Stomach (tissue), 9 donors: ENCODE measurements around the gene ARL4A. TPM values are rescaled to one million over a fixed set of nuclear protein-coding genes. Genes with fewer than 3 reads are reported as not detected.
"Not testable (repeated sequence)": the region's sequence is repeated elsewhere in the genome, so short reads cannot be mapped to it uniquely, and the experiment has no call there.

Experiments
- DNase-seq, 2 donors: peaks; one replicate each; pipeline versions ENCODE4 v3.0.0 to v3.0.0-alpha.2; 2013 to 2019
- H3K27ac ChIP-seq, 5 donors: fragments of 200-600 bp in 4 of 5; sonication (generic) in 4 of 5; one replicate each; pipeline ENCODE4 v1.5.1; 2013 to 2019; ENCODE audit warnings: mild to moderate bottlenecking in 1 of 5, moderate library complexity in 1 of 5
- H3K27me3 ChIP-seq, 3 donors: fragments of 200-600 bp; sonication (generic); one replicate each; pipeline ENCODE4 v1.5.1; 2017 to 2019; ENCODE audit warnings: mixed run types in 1 of 3
- H3K36me3 ChIP-seq, 4 donors: fragments of 200-600 bp; sonication (generic); 1 replicate in 3 of 4; 2 replicates in 1 of 4; pipeline ENCODE4 v1.5.1; 2016 to 2019
- H3K4me1 ChIP-seq, 4 donors: fragments of 200-600 bp; sonication (generic); one replicate each; pipeline ENCODE4 v1.5.1; 2016 to 2019
- H3K4me3 ChIP-seq, 4 donors: fragments of 200-600 bp; sonication (generic) in 3 of 4; one replicate each; pipeline ENCODE4 v1.5.1; 2016 to 2019; ENCODE audit warnings: mild to moderate bottlenecking in 1 of 4
- H3K9me3 ChIP-seq, 4 donors: fragments of 200-600 bp; sonication (generic); one replicate each; pipeline ENCODE4 v1.5.1; 2016 to 2019
- CTCF ChIP-seq, 7 experiments: fragments of 450-650 bp in 4 of 7; fragments of 200-600 bp in 3 of 7; sonication (generic) in 3 of 7; IDR thresholded peaks; one replicate each; pipeline ENCODE4 v1.5.1; 2016 to 2019; ENCODE audit warnings: antibody characterized with exemption in 7 of 7, control low read depth in 2 of 7, mild to moderate bottlenecking in 1 of 7
- EP300 ChIP-seq: sonication (generic); formaldehyde crosslinking; IDR thresholded peaks from one replicate; pipeline ENCODE4 v1.6.1; 2017; ENCODE audit warnings: antibody characterized with exemption
- POLR2A ChIP-seq, 4 donors: fragments of 450-650 bp; IDR thresholded peaks; one replicate each; pipeline ENCODE4 v1.6.1; 2016; ENCODE audit warnings: antibody characterized with exemption in 4 of 4, control low read depth in 2 of 4, mild to moderate bottlenecking in 1 of 4, moderate library complexity in 1 of 4
- POLR2AphosphoS5 ChIP-seq, 3 donors: sonication (generic); formaldehyde crosslinking; IDR thresholded peaks; one replicate each; pipeline ENCODE4 v1.6.1; 2016; ENCODE audit warnings: antibody characterized with exemption in 3 of 3
- WGBS, 5 donors: extraction: QIAGEN DNeasy Blood & Tissue Kit in 3 of 5; methylation state at CpG; one replicate each; pipeline versions ENCODE4 v1.1.5 to v1.1.7; 2013 to 2018; 5-methylcytosine and 5-hydroxymethylcytosine counted together
- intact Hi-C: fragments of 100-400 bp; cut with DNase I; formaldehyde crosslinking; loops from one replicate; pipeline ENCODE4 v1.15.1; 2023; ENCODE audit warnings: low total_unique reads
- polyA plus RNA-seq, 3 donors: library from polyadenylated mRNA; stranded (reverse); fragments of 200-250 nt; gene quantifications; one replicate each; pipeline ENCODE4 v1.2.3, GENCODE V29; 2013
- total RNA-seq, 5 donors: library from RNA; depleted of rRNA; stranded (reverse); fragments of >200 nt; gene quantifications; one replicate each; pipeline versions ENCODE4 v1.1.0 to v1.2.3, GENCODE V29; 2014 to 2016
- donor health status: healthy with polysubstance abuse.
- donor health status: Bipolar disorder and iron deficiency.
- donor health status: healthy.

Gene ARL4A
- total and polyA plus RNA-seq, 8 donors: 1.2 to 55.4 (median 27.7) TPM

- Histone ChIP-seq H3K27me3 (no peaks in the 10 kb centered on the region), H3K9me3 (no peaks in the 10 kb centered on the region), H3K4me3 (no peak overlapping the region), H3K27ac (peak overlapping the region in 4 of 5 donors; percentile 37 to 71 (median 56)), H3K36me3 (no peaks in the 10 kb centered on the region), H3K4me1 (peaks cover 0 to 49% (median 25%) of the 10 kb centered on the region in 4 donors)
- TF ChIP-seq CTCF (IDR thresholded peaks at IDR 0.05) (no peak), EP300 (peak; percentile 65), POLR2AphosphoS5 (IDR thresholded peaks at IDR 0.05) (peak; percentile 66 to 98 (median 75))
- intact Hi-C loops: no loop called here
- DNase-seq: peak; percentile 58 to 78
- 13 to 38% (median 23%) methylated on average over 1 of the region's 1 CpG for WGBS, 5 donors
Measured at GRCh38 chr7:12670000-12670729, 17.3 kb upstream of the ARL4A start.

- WGBS, 5 donors: 52 to 67% (median 62%) methylated on average over 6 of the region's 6 CpGs
- Histone ChIP-seq H3K27ac (peak overlapping the region in 4 of 5 donors; percentile 37 to 71 (median 56)), H3K4me1 (peaks cover 0 to 49% (median 26%) of the 10 kb centered on the region in 4 donors), H3K9me3 (peaks cover 0 to 4% (median 2%) of the 10 kb centered on the region in 4 donors), H3K4me3 (no peak overlapping the region), H3K36me3 (no peaks in the 10 kb centered on the region), H3K27me3 (no peaks in the 10 kb centered on the region)
- TF ChIP-seq CTCF (IDR thresholded peaks at IDR 0.05) (no peak), EP300 (no peak), POLR2AphosphoS5 (IDR thresholded peaks at IDR 0.05) (no peak), POLR2A (IDR thresholded peaks at IDR 0.05) (no peak)
- intact Hi-C loops: no loop called here
- no peak for DNase-seq
Measured at GRCh38 chr7:12670743-12671520, 16.5 kb upstream of the ARL4A start.

GRCh38 chr7:12673436-12673835 is 14.0 kb upstream of the ARL4A start:
- H3K36me3 ChIP-seq, H3K4me3 ChIP-seq, H3K27me3 ChIP-seq, H3K27ac ChIP-seq, intact Hi-C loops, H3K9me3 ChIP-seq: not testable (repeated sequence)
- peak in 1 of 2 donors; percentile 44 for DNase-seq
- H3K4me1 ChIP-seq: peaks cover 0 to 34% (median 20%) of the 10 kb centered on the region in 4 donors
- WGBS, 5 donors: 59 to 90% (median 64%) methylated on average over 5 to 7 of the region's 7 CpGs

- DNase-seq: no peak
- WGBS, 5 donors: 91 to 100% (median 96%) methylated on average over 2 of the region's 2 CpGs
- Histone ChIP-seq H3K4me1 (peaks cover 0 to 31% (median 17%) of the 10 kb centered on the region in 4 donors), H3K9me3 (peaks cover 0 to 7% (median 2%) of the 10 kb centered on the region in 4 donors), H3K27ac (no peak overlapping the region), H3K4me3 (no peak overlapping the region), H3K27me3 (no peaks in the 10 kb centered on the region), H3K36me3 (no peaks in the 10 kb centered on the region)
- TF ChIP-seq EP300: no peak
- intact Hi-C loops: no loop called here
Measured at GRCh38 chr7:12674053-12674452, 13.4 kb upstream of the ARL4A start.

GRCh38 chr7:12674861-12675260 is 12.6 kb upstream of the ARL4A start:
- H3K4me1 ChIP-seq: peaks cover 0 to 23% (median 14%) of the 10 kb centered on the region in 4 donors
- H3K36me3 ChIP-seq: no peaks in the 10 kb centered on the region
- intact Hi-C loops: no loop called here
- H3K4me3 ChIP-seq: no peak overlapping the region
- peak in 1 of 2 donors; percentile 47 for DNase-seq
- peak in 1 of 3 donors; percentile 37 for TF ChIP-seq POLR2AphosphoS5 (IDR thresholded peaks at IDR 0.05)
- no peak for TF ChIP-seq POLR2A (IDR thresholded peaks at IDR 0.05)
- TF ChIP-seq CTCF (IDR thresholded peaks at IDR 0.05): peak in 4 of 7 experiments; percentile 8 to 41 (median 26)
- no peaks in the 10 kb centered on the region for H3K27me3 ChIP-seq
- H3K9me3 ChIP-seq: peaks cover 0 to 7% (median 2%) of the 10 kb centered on the region in 4 donors
- H3K27ac ChIP-seq: peak overlapping the region in 1 of 5 donors; percentile 13
- WGBS, 5 donors: 41 to 67% (median 45%) methylated on average over 4 of the region's 4 CpGs
